MM.1S (cell line): ENCODE measurements around the gene RNPC3.
"Not testable (repeated sequence)": the region's sequence is repeated elsewhere in the genome, so short reads cannot be mapped to it uniquely, and the experiment has no call there.

ENCODE experiments used
- DNase-seq: peaks from one replicate; pipeline ENCODE4 v3.0.0-alpha.2; 2015
- H2AFZ ChIP-seq: fragments of 300-600 bp; sonication (generic); 2 replicates; pipeline ENCODE4 v1.6.0; 2016; ENCODE audit warnings: antibody characterized with exemption, low read length
- H3F3A ChIP-seq: fragments of 300-600 bp; sonication (generic); 2 replicates; pipeline ENCODE4 v1.6.1; 2016; ENCODE audit warnings: mild to moderate bottlenecking, antibody characterized with exemption, low read length, moderate library complexity, mixed read lengths; ENCODE audit not compliant: insufficient read depth
- H3K27ac ChIP-seq: fragments of 300-600 bp; sonication (generic); 2 replicates; pipeline ENCODE4 v1.5.1; 2016; ENCODE audit warnings: mild to moderate bottlenecking, low read length
- H3K27me3 ChIP-seq: fragments of 300-600 bp; sonication (generic); replicated peaks from 2 replicates; pipeline ENCODE4 v1.6.0; 2016; ENCODE audit warnings: low read length; ENCODE audit not compliant: insufficient read depth
- H3K36me3 ChIP-seq: fragments of 300-600 bp; sonication (generic); replicated peaks from 2 replicates; pipeline ENCODE4 v1.6.1; 2016; ENCODE audit warnings: mild to moderate bottlenecking, low read length, mixed read lengths; ENCODE audit not compliant: insufficient read depth
- H3K4me1 ChIP-seq: fragments of 300-600 bp; sonication (generic); 2 replicates; pipeline ENCODE4 v1.6.1; 2016; ENCODE audit warnings: low read length, mixed read lengths
- H3K4me2 ChIP-seq: fragments of 300-600 bp; sonication (generic); 2 replicates; pipeline ENCODE4 v1.6.0; 2016; ENCODE audit warnings: low read depth, low read length
- H3K4me3 ChIP-seq: fragments of 300-600 bp; sonication (generic); 2 replicates; pipeline ENCODE4 v1.5.1; 2016; ENCODE audit warnings: low read length, mixed read lengths
- H3K79me2 ChIP-seq: fragments of 300-600 bp; sonication (generic); 2 replicates; pipeline ENCODE4 v1.6.1; 2016; ENCODE audit warnings: mixed run types, low read length, mixed read lengths
- H3K9ac ChIP-seq: fragments of 300-600 bp; sonication (generic); 2 replicates; pipeline ENCODE4 v1.6.1; 2016; ENCODE audit warnings: low read length, mixed read lengths
- H3K9me2 ChIP-seq: fragments of 300-600 bp; sonication (generic); replicated peaks from 2 replicates; pipeline ENCODE4 v1.6.1; 2016; ENCODE audit warnings: mild to moderate bottlenecking, low read length, mixed read lengths; ENCODE audit not compliant: insufficient read depth
- H3K9me3 ChIP-seq: fragments of 300-600 bp; sonication (generic); replicated peaks from 2 replicates; pipeline ENCODE4 v1.6.1; 2016; ENCODE audit warnings: mild to moderate bottlenecking, low read length, mixed read lengths; ENCODE audit not compliant: insufficient read depth
- H4K20me1 ChIP-seq: fragments of 300-600 bp; sonication (generic); 2 replicates; pipeline ENCODE4 v1.6.1; 2016; ENCODE audit warnings: mild to moderate bottlenecking, low read length, moderate library complexity, mixed read lengths; ENCODE audit not compliant: insufficient read depth
- EZH2 ChIP-seq: fragments of 300-600 bp; sonication (generic); optimal IDR thresholded peaks from 2 replicates; pipeline ENCODE3; 2017; ENCODE audit warnings: low read depth, mild to moderate bottlenecking, antibody characterized with exemption, low read length, mixed read lengths
- EZH2phosphoT487 ChIP-seq: fragments of 300-600 bp; sonication (generic); IDR thresholded peaks from 2 replicates; pipeline ENCODE4 v1.6.1; 2018; ENCODE audit warnings: antibody characterized with exemption, low read length
- TF ChIP-seq, protein P1 (sequence below): fragments of 300-600 bp; sonication (generic); IDR thresholded peaks from 2 replicates; pipeline ENCODE4 v1.5.1; 2016; ENCODE audit warnings: antibody characterized with exemption, low read length, mixed read lengths

The RNPC3 gene

DNA sequence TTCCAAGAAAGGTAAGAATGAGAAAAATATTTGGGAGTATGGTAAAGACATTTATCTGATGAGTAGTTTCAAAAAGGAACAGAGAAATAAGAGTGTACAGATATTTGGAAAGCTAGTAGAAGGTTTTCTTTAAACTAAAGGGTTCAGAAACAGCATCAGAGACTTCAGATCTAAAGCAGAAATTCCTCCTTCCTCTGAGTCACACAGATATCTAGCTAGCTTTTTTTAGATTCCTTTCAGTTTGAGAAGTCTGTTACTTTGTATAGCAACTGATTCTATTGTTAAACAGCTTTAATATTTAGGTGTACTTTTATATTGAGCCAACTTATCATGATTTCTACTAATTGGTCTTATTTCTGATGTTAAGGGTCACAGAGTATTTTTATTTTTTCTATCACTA is 50.6 kb downstream of the RNPC3 start:
- H3K4me1 ChIP-seq: 0 out of 2 replicates have a peak, but pooled peaks cover 3% of the 10 kb centered on the region
- H3K4me2 ChIP-seq: peak overlapping the region; percentile 34; the same call in 1 of the 2 replicates
- no peaks in the 10 kb centered on the region for H4K20me1 ChIP-seq

GRCh38 chr1:103576784-103577183 is 51.3 kb downstream of the RNPC3 start:
- DNase-seq: not testable (repeated sequence)

More for the DNA sequence above, 50.6 kb downstream of the RNPC3 start:
- Histone ChIP-seq H3K27ac (no peak overlapping the region), H3K36me3 (no peaks in the 10 kb centered on the region), H3K9me3 (no peaks in the 10 kb centered on the region), H3K79me2 (no peaks in the 10 kb centered on the region), H2AFZ (no peak overlapping the region), H3K4me3 (no peak overlapping the region), H3F3A (no peaks in the 10 kb centered on the region), H3K27me3 (no peaks in the 10 kb centered on the region), H3K9me2 (no peaks in the 10 kb centered on the region), H3K9ac (no peak overlapping the region)
- DNase-seq: peak; percentile 20
- TF ChIP-seq EZH2phosphoT487 (no peak), EZH2 (no peak)
- TF ChIP-seq, protein P1, sequence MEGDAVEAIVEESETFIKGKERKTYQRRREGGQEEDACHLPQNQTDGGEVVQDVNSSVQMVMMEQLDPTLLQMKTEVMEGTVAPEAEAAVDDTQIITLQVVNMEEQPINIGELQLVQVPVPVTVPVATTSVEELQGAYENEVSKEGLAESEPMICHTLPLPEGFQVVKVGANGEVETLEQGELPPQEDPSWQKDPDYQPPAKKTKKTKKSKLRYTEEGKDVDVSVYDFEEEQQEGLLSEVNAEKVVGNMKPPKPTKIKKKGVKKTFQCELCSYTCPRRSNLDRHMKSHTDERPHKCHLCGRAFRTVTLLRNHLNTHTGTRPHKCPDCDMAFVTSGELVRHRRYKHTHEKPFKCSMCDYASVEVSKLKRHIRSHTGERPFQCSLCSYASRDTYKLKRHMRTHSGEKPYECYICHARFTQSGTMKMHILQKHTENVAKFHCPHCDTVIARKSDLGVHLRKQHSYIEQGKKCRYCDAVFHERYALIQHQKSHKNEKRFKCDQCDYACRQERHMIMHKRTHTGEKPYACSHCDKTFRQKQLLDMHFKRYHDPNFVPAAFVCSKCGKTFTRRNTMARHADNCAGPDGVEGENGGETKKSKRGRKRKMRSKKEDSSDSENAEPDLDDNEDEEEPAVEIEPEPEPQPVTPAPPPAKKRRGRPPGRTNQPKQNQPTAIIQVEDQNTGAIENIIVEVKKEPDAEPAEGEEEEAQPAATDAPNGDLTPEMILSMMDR: no peak

GRCh38 chr1:103582464-103582863 is 57.0 kb downstream of the RNPC3 start:
- Histone ChIP-seq H4K20me1 (no peaks in the 10 kb centered on the region), H3K4me1 (no peaks in the 10 kb centered on the region), H3K4me3 (no peak overlapping the region), H3K79me2 (no peaks in the 10 kb centered on the region), H3K9me2 (no peaks in the 10 kb centered on the region), H3K9me3 (no peaks in the 10 kb centered on the region), H3K27me3 (no peaks in the 10 kb centered on the region), H3K36me3 (no peaks in the 10 kb centered on the region), H3K9ac (no peak overlapping the region), H3K4me2 (no peak overlapping the region), H3F3A (no peaks in the 10 kb centered on the region), H3K27ac (no peak overlapping the region), H2AFZ (no peak overlapping the region)
- no peak for DNase-seq
- TF ChIP-seq, protein P1: no peak
- TF ChIP-seq EZH2: no peak
- no peak for TF ChIP-seq EZH2phosphoT487

More at GRCh38 chr1:103576784-103577183, 51.3 kb downstream of the RNPC3 start:
- H3K9me2 ChIP-seq, H4K20me1 ChIP-seq, H3K4me1 ChIP-seq, H3K9me3 ChIP-seq, H3K4me3 ChIP-seq, H3K36me3 ChIP-seq, H3K4me2 ChIP-seq, H3F3A ChIP-seq, H3K9ac ChIP-seq, H3K27ac ChIP-seq, H2AFZ ChIP-seq, H3K79me2 ChIP-seq, H3K27me3 ChIP-seq: not testable (repeated sequence)

DNA sequence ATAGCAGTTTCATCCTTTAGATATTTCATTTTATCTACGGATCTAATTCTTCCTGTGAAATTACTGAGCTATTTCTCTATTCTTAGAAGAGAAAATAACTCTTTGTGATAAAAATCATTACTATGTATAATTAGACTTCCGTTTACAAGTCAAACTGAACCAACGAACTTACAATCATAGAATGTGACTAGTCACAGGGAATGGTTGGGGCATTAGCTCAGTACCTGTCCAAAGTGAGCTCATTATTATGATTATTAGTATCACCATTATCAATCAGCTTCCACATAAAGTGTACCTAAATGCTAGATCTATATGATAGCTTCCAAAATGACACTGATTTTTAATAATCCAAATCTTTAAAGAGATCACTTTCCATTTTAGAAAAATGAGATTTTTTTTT is 58.4 kb downstream of the RNPC3 start:
- TF ChIP-seq, protein P1: no peak
- TF ChIP-seq EZH2 (no peak), EZH2phosphoT487 (no peak)

More for the DNA sequence above, 58.4 kb downstream of the RNPC3 start:
- Histone ChIP-seq H3K4me3 (no peak overlapping the region), H4K20me1 (no peaks in the 10 kb centered on the region), H3K79me2 (no peaks in the 10 kb centered on the region), H3K9me3 (no peaks in the 10 kb centered on the region), H2AFZ (no peak overlapping the region), H3K9me2 (no peaks in the 10 kb centered on the region), H3K4me1 (no peaks in the 10 kb centered on the region), H3K36me3 (no peaks in the 10 kb centered on the region), H3F3A (no peaks in the 10 kb centered on the region), H3K9ac (no peak overlapping the region), H3K4me2 (no peak overlapping the region), H3K27ac (no peak overlapping the region), H3K27me3 (no peaks in the 10 kb centered on the region)
- no peak for DNase-seq
